ENCODE measurements around the gene IQCC. TPM values are rescaled to one million over a fixed set of nuclear protein-coding genes. Genes with fewer than 3 reads are reported as not detected.
A peak's percentile ranks its signal among the peaks of the same experiment; 100 is the strongest.

IQCC gene
- polyA plus RNA-seq, 1 donor (not counting 4 experiments of a cell fraction or from before 2014, with no cell fraction given): 1.5 TPM

- Histone ChIP-seq H2AFZ (ENCODE audit: control insufficient read depth, low read length) (peak overlapping the region; percentile 4), H3K4me1 (ENCODE audit: control insufficient read depth, extremely low read depth, insufficient read depth, low read length) (peaks cover 19% of the 10 kb centered on the region), H3K4me2 (ENCODE audit: control insufficient read depth, extremely low read depth, insufficient read depth, low read depth, low read length) (peak overlapping the region; percentile 87), H3K9me1 (ENCODE audit: control insufficient read depth, extremely low read depth, insufficient read depth, low read length) (peaks cover 3% of the 10 kb centered on the region), H3K9me3 (ENCODE audit: control insufficient read depth, low read depth, low read length) (no peaks in the 10 kb centered on the region), H3K9ac (ENCODE audit: control insufficient read depth, extremely low read depth, insufficient read depth, low read length) (peak overlapping the region; percentile 90), H4K20me1 (ENCODE audit: control insufficient read depth, extremely low read depth, insufficient read depth, low read length) (no peaks in the 10 kb centered on the region), H3K79me2 (ENCODE audit: control insufficient read depth, insufficient read depth, low read length) (peaks cover 34% of the 10 kb centered on the region), H3K27ac (ENCODE audit: control insufficient read depth, insufficient read depth, low read length) (peak overlapping the region; percentile 90), H3K36me3 (ENCODE audit: control insufficient read depth in 2 of 2, extremely low read depth in 1 of 2, insufficient read depth in 2 of 2, low read length in 2 of 2) (peaks cover 9 to 28% of the 10 kb centered on the region in 2 experiments), H3K27me3 (ENCODE audit: control insufficient read depth, extremely low read depth, insufficient read depth, low read length) (no peaks in the 10 kb centered on the region), H3K4me3 (ENCODE audit: control insufficient read depth in 2 of 3, extremely low read depth in 1 of 3, insufficient read depth in 2 of 3, low read depth in 1 of 3, low read length in 3 of 3) (peak overlapping the region in 2 of 3 experiments; percentile 47 to 70)
- dilution Hi-C loops (cut with MboI; ENCODE audit: extremely low pct_ligation_motif_present, low sequenced_read_pairs): no loop called here
- no peak for TF ChIP-seq EZH2 (IDR thresholded peaks at IDR 0.05; ENCODE audit: low read length)
- no peak for TF ChIP-seq CTCF (optimal IDR thresholded peaks at IDR 0.05 in 1 of 3, IDR thresholded peaks at IDR 0.05 in 1 of 3, conservative IDR thresholded peaks at IDR 0.05 in 1 of 3; ENCODE audit: extremely low read depth in 1 of 3, insufficient read depth in 2 of 3, low read length in 3 of 3)
- DNase-seq (ENCODE audit: low read depth, low spot score) (no peak), FAIRE-seq (no peak)
Measured at GRCh38 chr1:32179193-32179442, 26.4 kb upstream of the IQCC start.

- H3K9me3 ChIP-seq (ENCODE audit: control insufficient read depth, low read depth, low read length): no peaks in the 10 kb centered on the region
Measured at GRCh38 chr1:32179443-32180185, 25.9 kb upstream of the IQCC start, which contains the start of gene TXLNA. Gene TXLNA (plus strand): TSS chr1:32179675. CDS start chr1:32180346, 671 bp downstream.

More at GRCh38 chr1:32179443-32180185, 25.9 kb upstream of the IQCC start, which contains the start of gene TXLNA:
- peak within 1 kb of the TSS; percentile 74 for H2AFZ ChIP-seq (ENCODE audit: control insufficient read depth, low read length)
- FAIRE-seq (no peak), DNase-seq (ENCODE audit: low read depth, low spot score) (peak; percentile 60)
- peaks cover 19% of the 10 kb centered on the region for H3K4me1 ChIP-seq (ENCODE audit: control insufficient read depth, extremely low read depth, insufficient read depth, low read length)
- TF ChIP-seq EZH2 (IDR thresholded peaks at IDR 0.05; ENCODE audit: low read length) (no peak), CTCF (optimal IDR thresholded peaks at IDR 0.05 in 1 of 3, IDR thresholded peaks at IDR 0.05 in 1 of 3, conservative IDR thresholded peaks at IDR 0.05 in 1 of 3; ENCODE audit: extremely low read depth in 1 of 3, insufficient read depth in 2 of 3, low read length in 3 of 3) (peak in 2 of 3 experiments; percentile 9 to 18)
- peak within 1 kb of the TSS; percentile 90 for H3K9ac ChIP-seq (ENCODE audit: control insufficient read depth, extremely low read depth, insufficient read depth, low read length)
- H3K27me3 ChIP-seq (ENCODE audit: control insufficient read depth, extremely low read depth, insufficient read depth, low read length): no peaks in the 10 kb centered on the region
- dilution Hi-C loops (cut with MboI; ENCODE audit: extremely low pct_ligation_motif_present, low sequenced_read_pairs): no loop called here
- peaks cover 39% of the 10 kb centered on the region for H3K79me2 ChIP-seq (ENCODE audit: control insufficient read depth, insufficient read depth, low read length)
- H4K20me1 ChIP-seq (ENCODE audit: control insufficient read depth, extremely low read depth, insufficient read depth, low read length): no peaks in the 10 kb centered on the region
- peaks cover 9 to 32% of the 10 kb centered on the region in 2 experiments for H3K36me3 ChIP-seq (ENCODE audit: control insufficient read depth in 2 of 2, extremely low read depth in 1 of 2, insufficient read depth in 2 of 2, low read length in 2 of 2)
- peak within 1 kb of the TSS; percentile 87 for H3K4me2 ChIP-seq (ENCODE audit: control insufficient read depth, extremely low read depth, insufficient read depth, low read depth, low read length)
- peak within 1 kb of the TSS; percentile 47 to 95 (median 70) for H3K4me3 ChIP-seq (ENCODE audit: control insufficient read depth in 2 of 3, extremely low read depth in 1 of 3, insufficient read depth in 2 of 3, low read depth in 1 of 3, low read length in 3 of 3)
- peak within 1 kb of the TSS; percentile 90 for H3K27ac ChIP-seq (ENCODE audit: control insufficient read depth, insufficient read depth, low read length)
- peaks cover 3% of the 10 kb centered on the region for H3K9me1 ChIP-seq (ENCODE audit: control insufficient read depth, extremely low read depth, insufficient read depth, low read length)

Measured in keratinocyte (primary cell).